ENCODE results near the gene HOMER3. TPM values are rescaled to one million over a fixed set of nuclear protein-coding genes. Genes with fewer than 3 reads are reported as not detected.

HOMER3 gene
- total and polyA plus RNA-seq, 10 of the 15 experiments (the other 5 are each of a cell fraction or from before 2014, with no cell fraction given): 0.18 to 10.6 (median 0.50) TPM; not detected in 2

- no peaks in the 10 kb centered on the region for H3K36me3 ChIP-seq (ENCODE audit: control insufficient read depth in 2 of 2, insufficient read depth in 2 of 2, low read length in 1 of 2)
- whole genome bisulfite sequencing (ENCODE audit: insufficient coverage, insufficient replicate concordance, low lambda C conversion rate, missing lambda C conversion rate): 27% methylated on average over 16 of the region's 26 CpGs
- FAIRE-seq (no peak), ATAC-seq (peak; percentile 21; the same call in 1 of the 3 replicates), DNase-seq (ENCODE audit: low read depth, low spot score) (no peak)
- no peak overlapping the region for H3K9ac ChIP-seq (ENCODE audit: control insufficient read depth, insufficient read depth, low read length)
- H3K27me3 ChIP-seq (replicated peaks in 1 of 2; ENCODE audit: control insufficient read depth in 2 of 2, insufficient read depth in 2 of 2, low read length in 1 of 2): no peaks in the 10 kb centered on the region
- SMC1A ChIA-PET (ENCODE audit: uncharacterized antibody, unreplicated experiment): no interaction called here
- POLR2A ChIA-PET: no interaction called here
- H3K79me2 ChIP-seq (ENCODE audit: control insufficient read depth, insufficient read depth, low read length): no peaks in the 10 kb centered on the region
- RAD21 ChIA-PET (ENCODE audit: unreplicated experiment): no interaction called here
- H3K27ac ChIP-seq (ENCODE audit: control insufficient read depth, insufficient read depth): no peak overlapping the region
- H2AFZ ChIP-seq (ENCODE audit: control insufficient read depth, low read depth, low read length): no peak overlapping the region
- H3K4me3 ChIP-seq: no peak overlapping the region
- H4K20me1 ChIP-seq (ENCODE audit: control insufficient read depth, insufficient read depth): no peaks in the 10 kb centered on the region
- no TSS peak for BruUV-seq (replicated peaks)
- CTCF ChIA-PET: no interaction called here
- no peaks in the 10 kb centered on the region for H3K4me1 ChIP-seq (ENCODE audit: control insufficient read depth, insufficient read depth, low read length)
- intact Hi-C loops (cut with micrococcal nuclease; ENCODE audit: unreplicated experiment): no loop called here
- H3K4me2 ChIP-seq (ENCODE audit: control insufficient read depth, insufficient read depth): no peak overlapping the region
- in situ Hi-C loops (cut with MboI): no loop called here
- H3K9me3 ChIP-seq (replicated peaks; ENCODE audit: control insufficient read depth, insufficient read depth, low read length): no peaks in the 10 kb centered on the region
- TF ChIP-seq CBX5 (IDR thresholded peaks at IDR 0.05; ENCODE audit: low read depth) (no peak), NBN (IDR thresholded peaks at IDR 0.05) (no peak), ZSCAN29 (IDR thresholded peaks at IDR 0.05) (no peak), RELB (IDR thresholded peaks at IDR 0.05; ENCODE audit: low read depth) (no peak), TCF12 (IDR thresholded peaks at IDR 0.05; ENCODE audit: low read depth, low read length) (no peak), FOXK2 (IDR thresholded peaks at IDR 0.05) (no peak), SREBF1 (IDR thresholded peaks at IDR 0.05; ENCODE audit: low read length) (no peak), HCFC1 (IDR thresholded peaks at IDR 0.05; ENCODE audit: low read length) (no peak), REST (IDR thresholded peaks at IDR 0.05; ENCODE audit: low read depth, low read length) (no peak), TCF7 (IDR thresholded peaks at IDR 0.05; ENCODE audit: borderline replicate concordance) (no peak), SUZ12 (IDR thresholded peaks at IDR 0.05; ENCODE audit: unreplicated experiment) (no peak), ATF3 (IDR thresholded peaks at IDR 0.05; ENCODE audit: borderline replicate concordance, extremely low read depth, low read depth, low read length) (no peak), MEF2B (IDR thresholded peaks at IDR 0.05; ENCODE audit: partially characterized antibody, poor library complexity, severe bottlenecking) (no peak), PAX8 (IDR thresholded peaks at IDR 0.05) (no peak), NR2F1 (conservative IDR thresholded peaks at IDR 0.05) (no peak), CREM (IDR thresholded peaks at IDR 0.05; ENCODE audit: low read depth) (no peak)
These were observed 21.0 kb upstream of the HOMER3 start for GRCh38 chr19:18961767-18962620.

All from GM12878 (cell line).